HG03066 (cell line): ENCODE measurements around the gene TRIM46.
"Not testable (repeated sequence)": the region's sequence is repeated elsewhere in the genome, so short reads cannot be mapped to it uniquely, and the experiment has no call there.

Experiments used
- ATAC-seq: cut with Tn5 transposase; IDR thresholded peaks from one replicate; pipeline ENCODE4 v1.9.1; 2021; ENCODE audit warnings: low read depth; ENCODE audit not compliant: unreplicated experiment

TRIM46 gene

GRCh38 chr1:155225404-155225759, 51.7 kb downstream of the TRIM46 start:
- not testable (repeated sequence) for ATAC-seq

- peak; percentile 44 for ATAC-seq
These were observed 52.7 kb downstream of the TRIM46 start for GRCh38 chr1:155226188-155226909.

GRCh38 chr1:155226910-155227260, 53.2 kb downstream of the TRIM46 start:
- peak; percentile 23 for ATAC-seq

GRCh38 chr1:155227261-155228095, 53.8 kb downstream of the TRIM46 start:
- peak; percentile 90 for ATAC-seq

- no peak for ATAC-seq
These were observed 54.4 kb downstream of the TRIM46 start for GRCh38 chr1:155228096-155228427.

- ATAC-seq = not testable (repeated sequence)
These were observed 57.7 kb downstream of the TRIM46 start for GRCh38 chr1:155231302-155231701.

- not testable (repeated sequence) for ATAC-seq
These were observed 58.6 kb downstream of the TRIM46 start for GRCh38 chr1:155232001-155232978.

GRCh38 chr1:155233502-155233901, 59.9 kb downstream of the TRIM46 start:
- not testable (repeated sequence) for ATAC-seq
